HG02981 (cell line): ENCODE results near the gene LEKR1.

ENCODE experiments used
- ATAC-seq: cut with Tn5 transposase; IDR thresholded peaks from one replicate; pipeline ENCODE4 v1.9.1; 2021; ENCODE audit warnings: mild to moderate bottlenecking, moderate library complexity; ENCODE audit not compliant: unreplicated experiment

Gene LEKR1

GRCh38 chr3:157075693-157076420, 249.7 kb downstream of the LEKR1 start:
- no peak for ATAC-seq

GRCh38 chr3:157077565-157077991, 251.4 kb downstream of the LEKR1 start:
- no peak for ATAC-seq

- ATAC-seq, result no peak
Observed at GRCh38 chr3:157078131-157078810, 252.1 kb downstream of the LEKR1 start.

- no peak for ATAC-seq
Observed at GRCh38 chr3:157078811-157079185, 252.6 kb downstream of the LEKR1 start.

- no peak for ATAC-seq
Observed at GRCh38 chr3:157079676-157080369, 253.7 kb downstream of the LEKR1 start.

- peak; percentile 84 for ATAC-seq
Observed at GRCh38 chr3:157081626-157082210, 255.6 kb downstream of the LEKR1 start.

GRCh38 chr3:157082305-157082982, 256.3 kb downstream of the LEKR1 start:
- no peak for ATAC-seq

GRCh38 chr3:157083824-157084223, 257.7 kb downstream of the LEKR1 start:
- ATAC-seq, result no peak

- no peak for ATAC-seq
Observed at GRCh38 chr3:157086060-157086750, 260.1 kb downstream of the LEKR1 start.

GRCh38 chr3:157086775-157087174, 260.6 kb downstream of the LEKR1 start:
- no peak for ATAC-seq

GRCh38 chr3:157087373-157087772, 261.2 kb downstream of the LEKR1 start:
- no peak for ATAC-seq

GRCh38 chr3:157087780-157088600, 261.8 kb downstream of the LEKR1 start:
- no peak for ATAC-seq

- ATAC-seq, result peak; percentile 73
Observed at GRCh38 chr3:157088601-157089454, 262.7 kb downstream of the LEKR1 start.

- peak; percentile 20 for ATAC-seq
Observed at GRCh38 chr3:157089455-157090221, 263.5 kb downstream of the LEKR1 start.

GRCh38 chr3:157091083-157091833, 265.1 kb downstream of the LEKR1 start:
- ATAC-seq, result no peak

GRCh38 chr3:157092230-157092629, 266.1 kb downstream of the LEKR1 start:
- ATAC-seq, result no peak

GRCh38 chr3:157093096-157093495, 266.9 kb downstream of the LEKR1 start:
- ATAC-seq, result no peak
